ENCODE results near the gene RAB13.

The RAB13 gene

DNA sequence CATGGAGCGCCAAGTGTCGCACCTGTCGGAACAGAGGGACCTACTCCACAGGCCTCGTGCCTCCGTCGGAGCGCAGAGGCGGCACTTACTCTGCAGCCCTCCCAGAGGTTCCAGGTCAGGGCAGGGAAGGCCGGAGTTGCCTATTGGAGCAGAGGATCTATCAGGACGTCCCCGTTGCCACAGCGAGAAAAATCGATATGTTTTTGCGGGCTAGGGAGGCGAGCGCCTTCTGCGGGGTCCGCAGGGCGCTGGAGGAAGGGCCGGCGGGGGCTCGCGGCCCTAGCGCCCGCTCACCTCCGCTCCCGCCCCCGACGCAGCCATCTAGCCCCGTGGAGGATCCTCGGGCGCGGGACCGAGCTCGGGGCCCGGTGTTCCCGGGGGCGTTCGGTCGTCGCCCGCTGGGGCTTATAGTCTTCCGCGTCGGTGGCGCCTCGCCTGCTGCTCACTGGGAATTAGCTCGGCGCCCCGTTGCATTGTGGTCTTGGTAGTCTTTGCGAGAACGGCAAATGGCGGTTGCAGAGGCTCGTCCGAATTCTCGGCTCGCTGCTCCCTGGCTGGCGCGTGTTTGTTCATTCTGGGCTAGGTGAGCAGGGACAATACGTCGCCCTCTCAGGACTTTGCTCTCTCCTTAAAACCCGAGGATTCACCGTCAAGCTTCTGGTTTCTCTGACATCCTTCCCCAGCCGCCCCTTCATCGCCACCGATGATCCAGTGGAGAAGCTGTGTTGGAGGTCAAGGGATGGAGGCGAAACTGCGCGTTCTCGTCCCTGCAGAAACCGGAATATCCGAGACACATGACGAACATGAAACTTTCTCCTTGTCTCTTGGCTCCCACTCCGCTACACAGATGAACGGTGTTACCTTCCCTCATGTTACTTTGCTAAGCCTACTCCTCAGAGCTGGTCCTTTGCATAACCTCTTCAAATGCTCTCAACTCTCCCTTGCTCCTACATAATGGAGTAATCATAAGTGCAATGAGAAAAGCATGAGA lies 8.6 kb downstream of the RAB13 start, which contains the start of gene JTB:
JTB (minus strand) TSS at position 425 of the 991 bp plus-strand sequence; CDS start at position 3, 422 bp downstream.
- DNase-seq = peak; percentile 43

- DNase-seq = no peak
Measured at GRCh38 chr1:153976819-153977249, 9.3 kb downstream of the RAB13 start.

DNA sequence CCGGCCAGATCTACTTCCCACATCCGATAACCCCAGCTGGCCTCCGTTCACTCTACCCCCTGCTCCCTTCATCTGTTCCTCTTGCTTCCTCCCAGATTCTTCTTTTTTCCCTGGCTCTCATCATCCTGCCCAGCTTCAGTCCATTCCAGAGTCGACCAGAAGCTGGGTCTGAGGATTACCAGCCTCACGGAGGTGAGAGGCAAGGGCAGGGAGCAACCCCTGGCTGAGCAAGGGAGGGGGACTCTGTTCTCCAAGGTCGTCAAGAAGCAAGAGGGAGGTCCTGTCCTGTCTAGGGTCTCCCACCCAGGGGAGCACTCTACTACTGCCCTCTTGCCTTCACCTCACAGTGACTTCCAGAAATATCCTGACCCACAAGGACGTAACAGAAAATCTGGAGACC lies 12.6 kb downstream of the RAB13 start:
- no peak for DNase-seq

DNA sequence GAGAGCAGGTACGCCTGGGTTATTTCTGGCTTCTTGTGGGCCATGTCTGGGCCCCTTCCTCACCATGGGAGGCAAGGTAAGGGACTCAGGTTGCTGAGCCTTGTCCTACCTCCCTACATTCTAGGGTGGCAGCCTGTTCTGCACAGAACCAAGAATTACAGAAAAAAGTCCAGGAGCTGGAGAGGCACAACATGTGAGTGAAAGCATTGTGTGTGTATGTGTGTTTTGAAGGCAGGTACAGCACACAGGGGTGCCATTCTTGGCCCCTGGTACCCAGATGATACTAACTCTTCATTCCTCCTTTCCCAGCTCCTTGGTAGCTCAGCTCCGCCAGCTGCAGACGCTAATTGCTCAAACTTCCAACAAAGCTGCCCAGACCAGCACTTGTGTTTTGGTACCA lies 13.1 kb downstream of the RAB13 start:
- DNase-seq = no peak

DNA sequence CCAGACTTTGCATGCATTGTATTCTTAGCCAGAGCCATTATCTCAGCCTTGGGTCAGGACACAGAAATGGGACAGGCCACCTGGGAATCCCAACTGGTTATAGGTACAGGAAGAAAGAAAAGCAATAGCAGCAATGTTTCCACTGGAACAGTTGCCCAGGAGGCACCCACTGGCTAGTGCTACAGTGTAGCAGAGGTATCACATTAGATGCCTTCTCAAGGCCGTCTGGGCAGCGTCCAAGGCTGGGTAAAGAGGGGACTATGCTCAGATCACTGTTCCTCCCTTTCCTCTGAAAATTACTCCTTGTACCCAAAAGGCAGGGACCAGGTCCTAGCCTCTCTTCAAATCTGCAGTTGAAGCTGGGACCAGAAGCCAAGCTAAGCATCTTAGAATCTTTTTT lies 15.8 kb downstream of the RAB13 start:
- no peak for DNase-seq

GRCh38 chr1:153968972-153969371 lies 17.2 kb downstream of the RAB13 start:
- no peak for DNase-seq

DNA sequence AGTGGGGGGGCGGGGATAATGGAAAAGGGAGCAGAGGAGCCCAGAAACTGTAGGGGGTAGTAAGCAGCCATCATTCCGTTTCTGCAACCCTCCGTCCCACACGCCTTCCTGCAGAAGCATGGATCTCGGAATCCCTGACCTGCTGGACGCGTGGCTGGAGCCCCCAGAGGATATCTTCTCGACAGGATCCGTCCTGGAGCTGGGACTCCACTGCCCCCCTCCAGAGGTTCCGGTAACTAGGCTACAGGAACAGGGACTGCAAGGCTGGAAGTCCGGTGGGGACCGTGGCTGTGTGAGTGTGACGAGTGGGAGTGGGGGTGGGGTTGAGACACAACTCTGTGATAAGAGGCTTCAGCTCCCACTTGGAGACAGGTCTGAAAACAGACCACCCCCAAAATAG lies 17.7 kb downstream of the RAB13 start:
- no peak for DNase-seq

- no peak for DNase-seq
Measured at GRCh38 chr1:153968000-153968363, 18.2 kb downstream of the RAB13 start.

- DNase-seq = peak; percentile 63
Measured at GRCh38 chr1:153967107-153967999, 18.8 kb downstream of the RAB13 start, which contains the start of gene CREB3L4. Gene CREB3L4 (plus strand): TSS chr1:153967902. CDS start chr1:153968526, 624 bp downstream.

DNA sequence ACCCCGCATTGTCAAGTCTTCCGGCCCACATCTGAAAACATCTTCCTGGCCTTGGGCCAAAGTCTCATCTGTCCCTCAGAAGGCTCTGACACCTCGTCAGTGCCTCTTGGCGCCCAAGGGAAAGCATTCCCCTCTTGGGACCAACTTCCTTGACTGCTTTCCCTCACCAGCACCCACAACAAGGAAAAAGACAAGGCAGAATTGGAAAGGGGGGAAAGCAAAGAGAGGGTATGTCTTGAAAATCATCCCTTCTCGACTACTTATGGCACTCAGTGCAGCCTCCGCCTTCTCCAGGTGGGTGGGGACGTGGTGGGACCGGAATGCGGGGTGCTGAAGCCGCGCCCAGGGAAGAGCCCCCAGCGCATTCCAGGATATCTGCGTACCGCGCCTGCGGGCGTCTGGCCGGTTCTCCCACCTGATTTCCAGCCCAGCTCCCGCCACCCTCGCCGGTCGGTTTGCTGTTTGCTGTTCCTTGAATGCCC lies 22.2 kb downstream of the RAB13 start:
- no peak for DNase-seq

- DNase-seq = peak; percentile 75
Measured at GRCh38 chr1:153963030-153963849, 22.9 kb downstream of the RAB13 start, which contains the start of gene SLC39A1. Gene SLC39A1 (minus strand): TSS chr1:153963537. CDS start chr1:153962715, 822 bp downstream.

- DNase-seq = no peak
Measured at GRCh38 chr1:153962088-153963029, 23.8 kb downstream of the RAB13 start.

DNA sequence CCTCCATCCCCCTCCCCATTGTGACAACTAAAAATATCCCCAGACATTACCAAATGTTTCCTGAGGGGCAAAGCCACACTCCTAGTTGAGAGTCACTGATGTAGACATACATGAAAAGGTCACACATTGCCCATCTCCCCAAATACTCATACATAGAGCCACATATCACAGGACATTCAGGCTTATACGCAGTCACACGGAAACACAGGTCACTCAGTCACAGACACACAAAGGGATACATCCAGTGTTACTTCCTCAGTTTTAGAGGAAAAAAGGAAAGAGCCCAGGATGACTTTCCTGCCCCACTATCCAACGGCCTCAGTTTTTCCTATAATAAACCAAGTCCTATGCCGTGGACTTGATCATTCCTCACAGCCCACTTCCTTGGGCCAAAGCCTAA lies 24.7 kb downstream of the RAB13 start:
- DNase-seq = no peak

GRCh38 chr1:153960206-153960605 lies 25.9 kb downstream of the RAB13 start:
- DNase-seq = no peak

DNA sequence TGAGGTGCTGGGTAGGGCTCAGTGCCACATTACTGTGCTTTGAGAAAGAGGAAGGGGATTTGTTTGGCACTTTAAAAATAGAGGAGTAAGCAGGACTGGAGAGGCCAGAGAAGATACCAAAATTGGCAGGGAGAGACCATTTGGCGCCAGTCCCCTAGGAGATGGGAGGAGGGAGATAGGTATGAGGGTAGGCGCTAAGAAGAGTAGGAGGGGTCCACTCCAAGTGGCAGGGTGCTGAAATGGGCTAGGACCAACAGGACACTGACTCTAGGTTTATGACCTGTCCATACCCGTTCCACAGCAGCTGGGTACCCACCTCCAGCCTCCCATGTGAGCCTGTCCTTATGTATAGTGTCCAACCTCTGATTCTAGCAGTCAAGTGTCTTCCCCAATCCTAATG lies 26.7 kb downstream of the RAB13 start:
- DNase-seq = no peak

GRCh38 chr1:153958961-153959260 lies 27.2 kb downstream of the RAB13 start:
- no peak for DNase-seq

DNA sequence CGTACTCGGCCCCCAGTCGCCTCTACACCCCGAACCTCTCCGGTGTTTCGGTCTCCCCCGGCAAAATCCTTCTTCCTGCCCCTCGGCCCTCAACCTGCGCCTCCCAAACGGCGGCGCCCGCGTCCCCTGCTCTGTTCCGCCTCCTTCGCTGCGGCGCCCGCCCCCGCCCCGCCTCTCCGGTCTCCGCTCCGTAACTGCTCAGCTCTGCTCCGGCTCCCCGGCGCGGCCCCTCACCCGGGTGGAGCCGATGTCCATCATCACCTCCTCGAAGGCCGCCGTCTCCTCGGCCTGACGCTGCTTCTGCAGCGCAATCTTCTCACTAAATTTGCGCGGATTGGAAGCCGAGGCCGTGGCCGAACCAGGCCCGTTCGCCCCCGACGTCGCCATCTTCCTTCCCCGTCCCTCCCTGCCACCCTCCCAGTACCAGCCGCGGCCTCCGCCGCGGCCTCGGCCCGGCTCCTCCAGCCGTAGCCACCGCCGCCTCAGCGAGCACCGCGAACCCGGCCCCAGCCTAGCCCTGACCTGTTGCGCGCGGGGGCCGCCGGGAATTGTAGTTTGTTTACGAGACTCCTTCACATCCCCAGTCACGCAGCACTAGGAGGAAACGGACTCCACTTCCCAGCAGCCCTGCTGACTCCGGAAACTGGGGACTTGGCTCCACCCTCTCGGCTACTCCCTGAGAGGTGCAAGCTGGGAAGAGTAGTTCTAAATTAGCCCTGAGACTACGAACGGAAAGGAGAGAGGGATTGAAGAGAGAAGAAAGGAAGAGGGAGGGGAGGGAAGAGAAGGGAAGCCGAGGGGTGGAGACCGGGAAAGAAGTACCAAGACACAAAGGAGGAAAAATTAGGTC lies 27.8 kb downstream of the RAB13 start, which contains the start of gene CRTC2:
CRTC2 (minus strand) TSS at position 502 of the 850 bp plus-strand sequence; CDS start at position 387, 115 bp downstream.
- DNase-seq = peak; percentile 74

GRCh38 chr1:153957744-153958110 lies 28.4 kb downstream of the RAB13 start:
- DNase-seq = no peak

- DNase-seq = no peak
Measured at GRCh38 chr1:153956997-153957715, 29.0 kb downstream of the RAB13 start.

Data from activated gamma-delta T cell (primary cell).